Pulmonary artery endothelial cell (primary cell): ENCODE results near the gene CRACDL. TPM values are rescaled to one million over a fixed set of nuclear protein-coding genes. Genes with fewer than 3 reads are reported as not detected.

ENCODE experiments used
- DNase-seq: peaks from one replicate; pipeline ENCODE4 v3.0.0-alpha.2; 2011; ENCODE audit warnings: low read depth, low spot score
- total RNA-seq: library from RNA; depleted of rRNA; stranded (reverse); fragments of >200 nt; gene quantifications from 2 replicates; pipeline ENCODE4 v1.2.3, GENCODE V29; 2014

The CRACDL gene
- total RNA-seq, 1 donor from 2014 or later: 9.9 TPM

- DNase-seq: no peak
These were observed 11.1 kb downstream of the CRACDL start for GRCh38 chr2:98924910-98925309.

DNA sequence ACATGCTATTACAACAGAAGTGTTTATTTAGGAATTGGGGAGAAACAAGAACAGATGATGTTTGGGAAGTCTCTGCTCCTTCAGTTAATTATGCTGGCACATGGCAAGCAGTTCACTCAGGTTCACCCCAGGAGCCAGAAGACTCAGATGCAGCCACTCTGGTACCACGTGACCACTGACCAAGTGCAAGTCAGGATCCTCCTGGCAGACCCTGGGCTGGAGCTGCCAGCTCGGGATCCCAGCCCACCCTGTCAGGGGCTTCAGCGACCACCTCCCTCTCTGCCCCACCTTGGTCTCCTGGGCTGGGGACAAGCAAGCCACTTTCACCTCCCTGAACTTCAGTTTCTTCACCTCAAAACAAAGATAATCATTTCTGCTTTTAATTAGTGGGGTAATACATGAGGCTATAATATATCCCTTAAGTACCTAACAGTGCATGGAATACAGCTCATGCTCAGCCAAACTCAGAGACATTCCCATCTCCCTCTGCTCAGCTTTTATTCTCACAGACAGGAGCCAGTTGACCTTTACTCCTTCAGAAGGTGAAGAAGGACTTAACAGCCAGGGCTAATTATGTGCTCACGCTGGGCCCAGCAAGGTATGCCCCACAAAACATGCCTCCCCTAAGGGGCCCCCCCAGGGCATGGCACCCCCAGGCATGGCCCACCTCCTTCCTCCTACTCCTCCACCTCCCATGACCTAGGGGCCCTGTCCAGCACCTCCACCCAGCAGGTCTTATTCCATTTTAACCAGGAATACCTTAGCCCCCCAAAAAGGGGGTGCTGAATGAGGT lies 11.8 kb downstream of the CRACDL start:
- DNase-seq: no peak

DNA sequence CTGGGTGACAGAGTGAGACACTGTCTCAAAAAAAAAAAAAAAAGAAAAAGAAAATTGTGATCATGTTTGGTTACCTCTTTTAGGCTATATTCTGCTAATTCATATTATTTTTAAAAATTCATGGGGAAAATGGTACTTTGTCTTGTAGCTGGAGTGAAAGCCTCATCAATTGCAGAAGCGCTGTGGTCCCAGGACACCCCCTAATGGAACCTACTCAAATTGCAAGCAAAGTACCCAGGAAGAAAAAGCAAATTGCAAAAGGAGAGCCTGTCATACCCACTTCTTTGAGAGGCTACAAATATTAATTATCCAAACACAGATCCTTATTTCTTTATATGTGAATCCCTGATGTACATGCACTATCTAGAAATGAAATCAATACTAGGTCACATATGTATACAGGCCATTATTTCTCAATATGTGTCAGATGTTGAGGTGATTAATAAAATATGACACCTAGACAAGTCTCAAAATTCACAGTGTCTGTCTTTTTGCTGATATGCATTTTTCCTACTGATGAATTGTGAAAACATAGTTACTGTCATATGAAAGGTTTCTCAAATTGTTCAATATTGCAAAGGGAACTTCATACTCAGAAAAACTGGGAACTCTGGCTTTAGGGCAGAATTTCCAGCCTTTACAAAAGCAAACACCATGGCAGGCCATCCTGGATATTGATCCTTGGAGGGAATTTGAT lies 12.6 kb downstream of the CRACDL start:
- no peak for DNase-seq

GRCh38 chr2:98921062-98921461 lies 15.0 kb downstream of the CRACDL start:
- DNase-seq: no peak

GRCh38 chr2:98917031-98917471 lies 19.0 kb downstream of the CRACDL start:
- DNase-seq: peak; percentile 85

GRCh38 chr2:98915751-98916358 lies 20.2 kb downstream of the CRACDL start:
- no peak for DNase-seq

DNA sequence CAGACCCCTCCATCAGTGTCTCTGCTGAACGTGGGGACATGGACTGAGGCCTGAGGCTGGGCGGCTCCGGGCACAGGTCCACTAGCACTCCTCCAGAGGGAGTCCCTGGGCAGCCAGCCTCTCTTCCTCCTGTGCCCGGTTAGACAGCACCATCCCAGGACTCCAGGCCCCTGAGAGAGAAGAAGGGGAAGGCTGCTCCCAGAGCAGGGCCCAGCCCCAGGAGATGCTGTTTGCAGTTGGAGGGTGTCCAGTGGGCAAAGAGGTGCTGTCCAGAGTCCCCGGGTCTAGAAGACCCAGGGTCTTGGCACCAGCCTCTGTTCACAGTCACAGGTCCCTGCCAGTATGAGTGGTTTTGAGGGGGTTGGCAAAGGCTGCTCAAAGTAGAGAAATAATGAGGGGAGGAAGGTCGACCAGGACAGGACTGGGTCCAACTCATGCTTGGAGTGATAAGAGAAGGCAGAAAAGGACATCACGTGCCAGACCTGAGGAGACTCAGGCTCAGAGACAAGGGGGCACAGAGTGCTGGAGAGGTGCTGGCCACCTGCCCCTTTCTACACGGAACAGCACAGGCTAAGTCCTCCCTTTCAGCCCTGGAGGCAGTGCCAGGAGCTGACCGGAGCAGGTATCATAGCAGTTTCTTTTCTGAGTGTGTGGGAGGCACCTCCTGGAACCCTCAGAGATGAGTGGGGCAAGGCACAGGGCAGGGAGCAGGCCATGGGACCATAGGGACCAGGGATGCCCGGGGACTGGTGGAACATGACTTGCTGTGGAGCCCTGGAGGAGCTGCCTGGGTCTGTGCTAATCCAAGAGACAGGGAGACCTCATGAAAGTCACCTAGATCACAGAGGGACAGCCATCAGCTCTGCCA lies 21.1 kb downstream of the CRACDL start:
- DNase-seq: no peak

- no peak for DNase-seq
These were observed 21.9 kb downstream of the CRACDL start for GRCh38 chr2:98913916-98914712.

DNA sequence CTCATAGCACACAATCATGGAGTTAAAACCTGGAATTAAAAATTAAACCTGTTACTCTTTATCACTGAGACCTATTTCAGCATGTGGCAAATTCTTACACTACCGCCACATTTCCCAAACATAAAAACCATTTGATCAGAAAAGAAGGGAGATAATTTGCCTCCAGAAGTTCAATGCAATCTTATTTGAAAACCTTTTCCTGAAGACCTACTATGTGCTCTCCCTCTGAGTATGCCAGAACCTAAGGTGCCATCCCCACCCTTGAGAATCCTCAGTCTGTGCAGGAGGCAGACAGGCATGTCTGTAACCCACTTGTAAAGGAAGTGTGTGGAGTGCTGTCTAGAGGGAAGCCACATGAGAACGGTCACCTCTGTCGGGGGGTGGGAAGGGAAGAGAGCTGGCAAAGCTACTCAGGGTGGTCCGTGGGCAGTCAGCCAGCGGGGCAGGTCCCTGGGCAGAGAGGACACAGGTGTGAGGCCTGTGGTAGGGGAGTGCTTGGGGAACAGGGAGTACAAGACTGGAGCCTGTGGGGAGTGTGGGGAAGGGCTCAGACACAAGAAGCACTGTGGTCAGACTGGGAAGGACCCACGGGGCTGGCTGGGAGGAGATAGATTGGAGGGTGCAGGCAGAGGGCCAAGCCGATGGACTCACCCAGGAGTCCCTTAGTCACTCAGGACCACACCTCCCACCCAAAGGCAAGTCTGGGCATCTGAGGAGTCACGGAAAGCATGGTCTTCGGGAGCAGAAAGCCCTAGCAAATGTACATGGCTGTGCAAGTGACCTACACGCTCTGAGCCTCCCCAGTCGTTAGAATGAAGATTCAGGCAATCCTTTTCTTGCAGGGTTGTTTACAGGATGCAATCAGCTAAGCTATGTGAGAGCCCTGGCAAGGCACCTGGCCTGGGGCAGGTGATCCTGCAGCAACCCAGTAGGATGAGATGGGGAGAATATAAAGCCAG lies 22.8 kb downstream of the CRACDL start:
- no peak for DNase-seq

DNA sequence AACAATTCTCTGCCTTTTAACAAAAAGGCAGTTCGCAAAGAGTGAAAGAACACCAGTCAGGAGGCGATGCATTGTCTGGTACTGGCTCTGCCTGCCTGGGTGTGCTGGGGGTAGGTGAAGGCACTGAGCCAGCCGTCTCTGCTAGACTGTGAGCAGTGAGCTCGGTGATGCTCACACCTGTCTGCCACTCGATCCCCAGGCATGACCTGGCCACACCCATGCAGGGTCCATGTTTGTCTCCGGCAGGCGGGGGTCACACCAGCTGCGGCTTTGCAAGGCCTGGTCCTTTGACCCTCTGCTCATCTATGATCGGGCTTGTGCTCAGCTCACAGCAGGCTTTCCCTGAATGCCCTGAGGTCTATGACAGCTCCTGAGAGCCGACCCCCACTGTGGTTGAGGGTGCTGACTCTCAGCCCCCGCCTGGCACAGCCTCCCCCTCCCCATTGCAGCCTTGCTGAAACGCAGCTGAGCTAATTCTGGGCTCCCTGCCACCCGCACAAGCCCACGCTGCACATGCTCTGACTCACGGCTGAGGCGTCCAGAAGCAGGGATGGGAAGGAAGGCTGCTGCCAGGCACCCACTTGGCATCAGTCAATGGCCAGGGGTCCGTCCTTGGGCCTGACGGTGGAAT lies 23.7 kb downstream of the CRACDL start:
- peak; percentile 76 for DNase-seq

GRCh38 chr2:98911376-98912154 lies 24.5 kb downstream of the CRACDL start:
- no peak for DNase-seq

- DNase-seq: no peak
These were observed 25.0 kb downstream of the CRACDL start for GRCh38 chr2:98911126-98911375.

GRCh38 chr2:98910349-98911125 lies 25.5 kb downstream of the CRACDL start:
- DNase-seq: no peak

GRCh38 chr2:98909317-98910211 lies 26.5 kb downstream of the CRACDL start:
- DNase-seq: peak; percentile 90

- DNase-seq: no peak
These were observed 27.1 kb downstream of the CRACDL start for GRCh38 chr2:98908931-98909316.
